ENCODE results near the gene ZMYND11.

Gene ZMYND11

DNA sequence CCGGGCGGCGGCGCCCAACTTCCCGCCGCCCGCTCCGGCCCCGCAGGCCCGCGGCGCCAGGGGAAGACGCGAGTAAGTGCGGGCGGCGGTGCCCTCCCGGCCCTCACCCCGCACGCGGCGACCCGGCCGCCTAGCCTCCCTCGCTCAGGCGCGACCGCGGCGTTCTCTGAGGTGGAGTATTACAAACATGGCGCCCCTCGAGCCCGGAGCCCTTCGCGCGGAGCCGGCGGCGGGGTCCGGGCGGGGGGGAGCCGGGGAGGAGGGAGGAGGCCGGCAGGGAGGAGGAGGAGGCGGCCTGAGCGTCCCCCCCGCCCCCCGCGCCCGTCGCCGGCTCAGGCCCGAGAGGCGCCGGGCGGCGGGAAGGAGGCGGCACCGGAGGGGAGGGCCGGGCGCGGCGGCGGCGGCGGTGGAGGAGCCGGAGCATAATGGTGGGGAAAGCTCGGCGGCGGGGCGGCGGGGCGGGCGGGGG, at the start of gene ZMYND11:
TSS of gene ZMYND11 (plus strand) at position 324 of the 469 bp plus-strand sequence. CDS start 44,558 bp downstream, outside the sequence.
- Histone ChIP-seq H3K4me1 (ENCODE audit: control insufficient read depth, insufficient read depth, low read length) (peaks cover 3% of the 10 kb centered on the region; the same call in 1 of the 2 replicates), H3K4me3 (ENCODE audit: low read length) (peak within 1 kb of the TSS; percentile 99), H3K9me3 (ENCODE audit: control insufficient read depth, insufficient read depth, low read length) (no peaks in the 10 kb centered on the region), H3K27me3 (ENCODE audit: control insufficient read depth, insufficient read depth, low read length) (peaks cover 2% of the 10 kb centered on the region; the same call in 1 of the 2 replicates), H3K27ac (ENCODE audit: low read length) (no peak within 1 kb of the TSS), H3K36me3 (ENCODE audit: control insufficient read depth, insufficient read depth, low read length) (no peaks in the 10 kb centered on the region)
- whole genome bisulfite sequencing (ENCODE audit: insufficient coverage, insufficient read length): no CpG with 5 or more reads among the region's 73 CpGs
- DNase-seq (ENCODE audit: low read depth, low spot score): no peak

- Histone ChIP-seq H3K27me3 (ENCODE audit: control insufficient read depth, insufficient read depth, low read length) (no peaks in the 10 kb centered on the region), H3K36me3 (ENCODE audit: control insufficient read depth, insufficient read depth, low read length) (no peaks in the 10 kb centered on the region), H3K27ac (ENCODE audit: low read length) (no peak overlapping the region), H3K9me3 (ENCODE audit: control insufficient read depth, insufficient read depth, low read length) (no peaks in the 10 kb centered on the region), H3K4me1 (ENCODE audit: control insufficient read depth, insufficient read depth, low read length) (no peaks in the 10 kb centered on the region), H3K4me3 (ENCODE audit: low read length) (no peak overlapping the region)
- DNase-seq (ENCODE audit: low read depth, low spot score): no peak
- no CpG with 5 or more reads among the region's 10 CpGs for WGBS (ENCODE audit: insufficient coverage, insufficient read length)
These were observed 49.2 kb upstream of the ZMYND11 start for GRCh38 chr10:86031-86430.

DNA sequence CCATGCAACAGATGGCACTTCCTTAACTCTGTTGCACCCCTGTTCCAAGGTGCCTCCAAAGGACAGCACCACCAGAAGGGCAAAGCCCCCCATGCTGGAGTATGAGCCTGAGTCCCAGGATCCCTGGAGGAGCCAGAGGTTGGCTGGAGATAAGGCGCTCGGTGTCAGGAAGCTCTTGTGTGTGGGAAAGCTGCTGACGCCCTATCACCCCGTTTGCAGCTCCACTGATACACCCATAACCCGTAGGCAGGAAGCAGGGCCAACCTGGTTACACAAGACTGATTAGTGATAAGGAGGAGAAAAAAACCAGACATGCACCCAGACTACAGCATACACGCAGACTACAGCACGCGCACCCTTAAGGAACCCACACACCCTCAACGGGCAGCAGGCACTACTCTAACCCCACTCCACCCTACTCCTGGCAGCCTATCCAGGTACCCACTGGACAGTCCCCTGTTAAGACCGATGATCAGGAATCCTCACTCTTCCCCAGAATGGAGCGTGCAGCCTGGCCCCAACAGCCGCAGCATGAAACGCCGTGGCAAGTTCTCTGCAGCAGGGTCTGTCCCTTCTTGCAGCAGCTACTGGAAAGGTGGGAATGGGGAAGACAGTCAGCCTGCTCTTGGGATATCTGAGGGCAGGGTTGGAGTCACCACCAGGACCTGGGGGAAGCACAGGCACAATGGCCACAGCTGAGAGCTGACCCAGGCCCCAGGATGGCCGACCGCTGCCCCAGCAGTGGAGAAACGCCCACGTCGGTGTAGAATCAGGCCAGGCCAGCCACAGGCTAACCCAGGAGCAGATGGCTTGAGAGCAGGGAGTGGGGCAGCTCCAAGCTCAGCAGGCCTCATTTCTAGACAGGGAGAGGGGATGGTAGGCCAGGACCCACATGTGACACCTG, 47.8 kb upstream of the ZMYND11 start:
- H3K27me3 ChIP-seq (ENCODE audit: control insufficient read depth, insufficient read depth, low read length): no peaks in the 10 kb centered on the region
- H3K9me3 ChIP-seq (ENCODE audit: control insufficient read depth, insufficient read depth, low read length): no peaks in the 10 kb centered on the region
- H3K36me3 ChIP-seq (ENCODE audit: control insufficient read depth, insufficient read depth, low read length): no peaks in the 10 kb centered on the region
- no CpG with 5 or more reads among the region's 19 CpGs for WGBS (ENCODE audit: insufficient coverage, insufficient read length)
- no peaks in the 10 kb centered on the region for H3K4me1 ChIP-seq (ENCODE audit: control insufficient read depth, insufficient read depth, low read length)
- DNase-seq (ENCODE audit: low read depth, low spot score): no peak
- H3K4me3 ChIP-seq (ENCODE audit: low read length): no peak overlapping the region
- no peak overlapping the region for H3K27ac ChIP-seq (ENCODE audit: low read length)

GRCh38 chr10:88253-88652, 47.0 kb upstream of the ZMYND11 start:
- no CpG with 5 or more reads among the region's 4 CpGs for WGBS (ENCODE audit: insufficient coverage, insufficient read length)
- no peaks in the 10 kb centered on the region for H3K4me1 ChIP-seq (ENCODE audit: control insufficient read depth, insufficient read depth, low read length)
- H3K4me3 ChIP-seq (ENCODE audit: low read length): no peak overlapping the region
- DNase-seq (ENCODE audit: low read depth, low spot score): no peak
- no peak overlapping the region for H3K27ac ChIP-seq (ENCODE audit: low read length)
- H3K9me3 ChIP-seq (ENCODE audit: control insufficient read depth, insufficient read depth, low read length): no peaks in the 10 kb centered on the region
- no peaks in the 10 kb centered on the region for H3K27me3 ChIP-seq (ENCODE audit: control insufficient read depth, insufficient read depth, low read length)
- H3K36me3 ChIP-seq (ENCODE audit: control insufficient read depth, insufficient read depth, low read length): no peaks in the 10 kb centered on the region

- Histone ChIP-seq H3K4me1 (ENCODE audit: control insufficient read depth, insufficient read depth, low read length) (no peaks in the 10 kb centered on the region), H3K36me3 (ENCODE audit: control insufficient read depth, insufficient read depth, low read length) (no peaks in the 10 kb centered on the region), H3K27me3 (ENCODE audit: control insufficient read depth, insufficient read depth, low read length) (no peaks in the 10 kb centered on the region), H3K9me3 (ENCODE audit: control insufficient read depth, insufficient read depth, low read length) (no peaks in the 10 kb centered on the region), H3K27ac (ENCODE audit: low read length) (no peak overlapping the region), H3K4me3 (ENCODE audit: low read length) (no peak overlapping the region)
- no peak for DNase-seq (ENCODE audit: low read depth, low spot score)
- WGBS (ENCODE audit: insufficient coverage, insufficient read length): no CpG with 5 or more reads among the region's 2 CpGs
These were observed 46.0 kb upstream of the ZMYND11 start for GRCh38 chr10:89248-89647.

DNA sequence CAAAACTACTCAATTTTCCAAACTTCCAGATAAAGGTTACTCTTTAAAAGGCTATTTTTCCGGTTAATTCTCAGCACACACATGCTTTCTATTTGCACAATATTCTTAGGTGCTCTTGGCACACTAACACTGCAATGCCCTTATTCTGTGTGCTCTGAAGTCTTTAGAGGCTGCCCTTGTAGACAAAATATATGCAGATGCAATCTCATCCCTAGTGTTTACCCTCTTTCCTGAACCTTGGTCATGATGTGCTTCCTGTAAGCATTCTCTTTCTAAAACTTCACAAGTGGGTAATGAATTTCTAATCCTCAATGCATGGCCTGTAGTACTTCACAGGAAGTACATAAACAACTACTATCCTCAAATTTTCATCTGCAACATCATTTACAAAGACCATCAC, 45.1 kb upstream of the ZMYND11 start:
- Histone ChIP-seq H3K36me3 (ENCODE audit: control insufficient read depth, insufficient read depth, low read length) (no peaks in the 10 kb centered on the region), H3K4me3 (ENCODE audit: low read length) (no peak overlapping the region), H3K9me3 (ENCODE audit: control insufficient read depth, insufficient read depth, low read length) (no peaks in the 10 kb centered on the region), H3K27ac (ENCODE audit: low read length) (no peak overlapping the region), H3K27me3 (ENCODE audit: control insufficient read depth, insufficient read depth, low read length) (no peaks in the 10 kb centered on the region), H3K4me1 (ENCODE audit: control insufficient read depth, insufficient read depth, low read length) (no peaks in the 10 kb centered on the region)
- no CpG with 5 or more reads among the region's 1 CpG for WGBS (ENCODE audit: insufficient coverage, insufficient read length)
- no peak for DNase-seq (ENCODE audit: low read depth, low spot score)

GRCh38 chr10:91313-91712, 43.9 kb upstream of the ZMYND11 start:
- DNase-seq (ENCODE audit: low read depth, low spot score): no peak
- H3K27ac ChIP-seq (ENCODE audit: low read length): no peak overlapping the region
- H3K36me3 ChIP-seq (ENCODE audit: control insufficient read depth, insufficient read depth, low read length): no peaks in the 10 kb centered on the region
- H3K27me3 ChIP-seq (ENCODE audit: control insufficient read depth, insufficient read depth, low read length): no peaks in the 10 kb centered on the region
- no peaks in the 10 kb centered on the region for H3K4me1 ChIP-seq (ENCODE audit: control insufficient read depth, insufficient read depth, low read length)
- WGBS (ENCODE audit: insufficient coverage, insufficient read length): no CpG with 5 or more reads among the region's 8 CpGs
- H3K4me3 ChIP-seq (ENCODE audit: low read length): no peak overlapping the region
- peaks cover under 1% of the 10 kb centered on the region; the same call in 1 of the 2 replicates for H3K9me3 ChIP-seq (ENCODE audit: control insufficient read depth, insufficient read depth, low read length)

DNA sequence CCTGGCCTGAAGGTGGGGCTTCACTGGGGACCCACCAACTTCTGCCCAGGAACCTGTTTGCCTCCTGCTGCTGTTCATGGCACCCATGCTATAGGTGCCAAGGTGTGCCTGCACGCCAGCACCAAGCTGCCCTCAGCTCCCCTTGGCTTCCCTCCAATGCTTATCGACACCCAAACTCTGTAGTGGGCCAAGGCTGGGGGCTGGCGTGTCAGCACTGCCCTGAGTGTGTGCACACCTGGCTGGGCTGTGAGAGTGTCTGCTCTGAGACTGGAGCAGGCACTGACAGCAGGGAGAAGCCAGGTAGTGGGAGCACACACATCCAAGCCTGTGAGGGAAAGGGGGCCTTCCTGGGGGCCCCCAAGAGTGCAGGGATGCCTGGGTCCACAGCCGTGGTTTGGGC, 43.1 kb upstream of the ZMYND11 start:
- no peak overlapping the region for H3K4me3 ChIP-seq (ENCODE audit: low read length)
- DNase-seq (ENCODE audit: low read depth, low spot score): no peak
- H3K27ac ChIP-seq (ENCODE audit: low read length): no peak overlapping the region
- H3K27me3 ChIP-seq (ENCODE audit: control insufficient read depth, insufficient read depth, low read length): no peaks in the 10 kb centered on the region
- no peaks in the 10 kb centered on the region for H3K36me3 ChIP-seq (ENCODE audit: control insufficient read depth, insufficient read depth, low read length)
- WGBS (ENCODE audit: insufficient coverage, insufficient read length): no CpG with 5 or more reads among the region's 4 CpGs
- H3K4me1 ChIP-seq (ENCODE audit: control insufficient read depth, insufficient read depth, low read length): no peaks in the 10 kb centered on the region
- peaks cover 2% of the 10 kb centered on the region for H3K9me3 ChIP-seq (ENCODE audit: control insufficient read depth, insufficient read depth, low read length)

- Histone ChIP-seq H3K27ac (ENCODE audit: low read length) (no peak overlapping the region), H3K9me3 (ENCODE audit: control insufficient read depth, insufficient read depth, low read length) (peaks cover 2% of the 10 kb centered on the region), H3K4me3 (ENCODE audit: low read length) (no peak overlapping the region), H3K27me3 (ENCODE audit: control insufficient read depth, insufficient read depth, low read length) (no peaks in the 10 kb centered on the region), H3K4me1 (ENCODE audit: control insufficient read depth, insufficient read depth, low read length) (no peaks in the 10 kb centered on the region), H3K36me3 (ENCODE audit: control insufficient read depth, insufficient read depth, low read length) (no peaks in the 10 kb centered on the region)
- no CpG with 5 or more reads among the region's 2 CpGs for WGBS (ENCODE audit: insufficient coverage, insufficient read length)
- no peak for DNase-seq (ENCODE audit: low read depth, low spot score)
These were observed 42.4 kb upstream of the ZMYND11 start for GRCh38 chr10:92846-93245.

DNA sequence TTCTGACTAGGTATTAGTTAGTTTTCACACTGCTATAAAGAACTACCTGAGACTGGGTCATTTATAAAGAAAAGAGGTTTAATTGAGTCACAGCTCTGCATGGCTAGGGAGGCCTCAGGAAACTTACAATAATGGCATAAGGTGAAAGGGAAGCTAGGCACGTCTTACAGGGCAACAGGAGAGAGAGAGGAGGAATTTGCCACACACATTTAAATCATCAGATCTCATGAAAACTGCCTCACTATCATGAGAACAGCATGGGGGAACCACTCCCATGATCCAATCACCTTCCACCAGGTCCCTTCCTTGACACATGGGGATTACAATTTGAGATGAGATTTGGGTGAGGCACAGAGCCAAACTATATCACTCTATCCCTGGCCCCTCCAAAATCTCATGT, 40.6 kb upstream of the ZMYND11 start:
- Histone ChIP-seq H3K36me3 (ENCODE audit: control insufficient read depth, insufficient read depth, low read length) (no peaks in the 10 kb centered on the region), H3K9me3 (ENCODE audit: control insufficient read depth, insufficient read depth, low read length) (peaks cover 2% of the 10 kb centered on the region), H3K27ac (ENCODE audit: low read length) (no peak overlapping the region), H3K4me1 (ENCODE audit: control insufficient read depth, insufficient read depth, low read length) (no peaks in the 10 kb centered on the region), H3K27me3 (ENCODE audit: control insufficient read depth, insufficient read depth, low read length) (no peaks in the 10 kb centered on the region), H3K4me3 (ENCODE audit: low read length) (no peak overlapping the region)
- no CpG with 5 or more reads among the region's 1 CpG for WGBS (ENCODE audit: insufficient coverage, insufficient read length)
- DNase-seq (ENCODE audit: low read depth, low spot score): no peak
